ACC112 (cell line): ENCODE results near the gene PYCR2.
"Not testable (repeated sequence)": the region's sequence is repeated elsewhere in the genome, so short reads cannot be mapped to it uniquely, and the experiment has no call there.

Source experiments
- H2AFZ ChIP-seq: fragments of 200-600 bp; sonication (generic); one replicate; pipeline ENCODE4 v1.6.0; 2017; ENCODE audit warnings: antibody characterized with exemption, low read length; ENCODE audit not compliant: unreplicated experiment
- H3K27ac ChIP-seq: fragments of 200-600 bp; sonication (generic); 2 replicates; pipeline ENCODE4 v1.5.1; 2014; ENCODE audit warnings: low read depth, mild to moderate bottlenecking, antibody characterized with exemption, low read length, moderate library complexity
- H3K27me3 ChIP-seq: fragments of 200-600 bp; sonication (generic); 2 replicates; pipeline ENCODE4 v1.6.1; 2014; ENCODE audit warnings: mild to moderate bottlenecking, antibody characterized with exemption, low read length, moderate library complexity, mixed read lengths; ENCODE audit not compliant: insufficient read depth
- H3K36me3 ChIP-seq: fragments of 200-600 bp; sonication (generic); 2 replicates; pipeline ENCODE4 v1.6.1; 2016; ENCODE audit warnings: mild to moderate bottlenecking, antibody characterized with exemption, low read length, moderate library complexity, mixed read lengths; ENCODE audit not compliant: insufficient read depth
- H3K4me1 ChIP-seq: fragments of 200-600 bp; sonication (generic); one replicate; pipeline ENCODE4 v1.6.1; 2016; ENCODE audit warnings: low read length, mixed read lengths; ENCODE audit not compliant: insufficient read depth, unreplicated experiment, control insufficient read depth
- H3K4me3 ChIP-seq: fragments of 200-600 bp; sonication (generic); 2 replicates; pipeline ENCODE4 v1.5.1; 2014; ENCODE audit warnings: mild to moderate bottlenecking, low read depth, low read length
- H3K79me2 ChIP-seq: fragments of 200-600 bp; sonication (generic); one replicate; pipeline ENCODE4 v1.6.0; 2016; ENCODE audit warnings: low read length; ENCODE audit not compliant: control insufficient read depth, unreplicated experiment, insufficient read depth

The PYCR2 gene

GRCh38 chr1:225888898-225889601, 35.0 kb downstream of the PYCR2 start, which contains the start of gene LEFTY1:
TSS of gene LEFTY1 (minus strand) at chr1:225889146. CDS start at chr1:225889066, 80 bp downstream.
- Histone ChIP-seq H3K36me3 (no peaks in the 10 kb centered on the region), H3K27me3 (no peaks in the 10 kb centered on the region), H3K79me2 (no peaks in the 10 kb centered on the region), H2AFZ (no peak within 1 kb of the TSS), H3K4me3 (no peak within 1 kb of the TSS), H3K27ac (no peak within 1 kb of the TSS), H3K4me1 (peaks cover 13% of the 10 kb centered on the region)

- Histone ChIP-seq H3K27ac (no peak overlapping the region), H3K4me1 (peaks cover 17% of the 10 kb centered on the region), H3K36me3 (no peaks in the 10 kb centered on the region), H3K79me2 (no peaks in the 10 kb centered on the region), H2AFZ (no peak overlapping the region), H3K27me3 (no peaks in the 10 kb centered on the region), H3K4me3 (no peak overlapping the region)
These were observed 35.7 kb downstream of the PYCR2 start for GRCh38 chr1:225888289-225888897.

- H3K4me3 ChIP-seq, H3K27me3 ChIP-seq, H2AFZ ChIP-seq, H3K79me2 ChIP-seq, H3K27ac ChIP-seq, H3K36me3 ChIP-seq: not testable (repeated sequence)
- peaks cover 17% of the 10 kb centered on the region for H3K4me1 ChIP-seq
These were observed 36.3 kb downstream of the PYCR2 start for GRCh38 chr1:225887554-225888288.

- no peaks in the 10 kb centered on the region for H3K36me3 ChIP-seq
- no peaks in the 10 kb centered on the region for H3K27me3 ChIP-seq
- H3K27ac ChIP-seq, result no peak overlapping the region
- H3K4me3 ChIP-seq, result no peak overlapping the region
- H2AFZ ChIP-seq, result no peak overlapping the region
- no peaks in the 10 kb centered on the region for H3K79me2 ChIP-seq
- H3K4me1 ChIP-seq, result peaks cover 17% of the 10 kb centered on the region
These were observed 37.1 kb downstream of the PYCR2 start for GRCh38 chr1:225887030-225887314.

- no peak overlapping the region for H3K27ac ChIP-seq
- peaks cover 18% of the 10 kb centered on the region for H3K4me1 ChIP-seq
- no peaks in the 10 kb centered on the region for H3K27me3 ChIP-seq
- H3K4me3 ChIP-seq, result no peak overlapping the region
- H3K79me2 ChIP-seq, result peaks cover 1% of the 10 kb centered on the region
- no peaks in the 10 kb centered on the region for H3K36me3 ChIP-seq
- H2AFZ ChIP-seq, result no peak overlapping the region
These were observed 37.7 kb downstream of the PYCR2 start for GRCh38 chr1:225886159-225887029.

- no peaks in the 10 kb centered on the region for H3K27me3 ChIP-seq
- no peak overlapping the region for H3K4me3 ChIP-seq
- H3K79me2 ChIP-seq, result peaks cover 9% of the 10 kb centered on the region
- peaks cover 20% of the 10 kb centered on the region for H3K4me1 ChIP-seq
- no peak overlapping the region for H2AFZ ChIP-seq
- H3K36me3 ChIP-seq, result no peaks in the 10 kb centered on the region
- H3K27ac ChIP-seq, result no peak overlapping the region
These were observed 38.7 kb downstream of the PYCR2 start for GRCh38 chr1:225885336-225885735.

- Histone ChIP-seq H3K4me1 (peaks cover 14% of the 10 kb centered on the region), H3K4me3 (peak overlapping the region; percentile 88; the same call in 1 of the 2 replicates), H2AFZ (no peak overlapping the region), H3K27ac (no peak overlapping the region), H3K27me3 (no peaks in the 10 kb centered on the region), H3K36me3 (no peaks in the 10 kb centered on the region), H3K79me2 (peaks cover 19% of the 10 kb centered on the region)
These were observed 40.3 kb downstream of the PYCR2 start for GRCh38 chr1:225883616-225884265.

- Histone ChIP-seq H3K4me3 (peak overlapping the region; percentile 88), H3K36me3 (no peaks in the 10 kb centered on the region), H3K79me2 (peaks cover 19% of the 10 kb centered on the region), H3K27ac (no peak overlapping the region), H3K4me1 (peaks cover 19% of the 10 kb centered on the region), H2AFZ (peak overlapping the region; percentile 64), H3K27me3 (no peaks in the 10 kb centered on the region)
These were observed 41.1 kb downstream of the PYCR2 start for GRCh38 chr1:225882694-225883615.

- Histone ChIP-seq H3K79me2 (peaks cover 19% of the 10 kb centered on the region), H3K27me3 (no peaks in the 10 kb centered on the region), H3K4me1 (peaks cover 26% of the 10 kb centered on the region), H2AFZ (peak within 1 kb of the TSS; percentile 68), H3K27ac (peak within 1 kb of the TSS; percentile 8; the same call in 1 of the 2 replicates), H3K36me3 (no peaks in the 10 kb centered on the region), H3K4me3 (peak within 1 kb of the TSS; percentile 88)
These were observed 41.9 kb downstream of the PYCR2 start, which contains the start of gene TMEM63A for GRCh38 chr1:225881959-225882693. TSS of gene TMEM63A (minus strand) at chr1:225882380. CDS start at chr1:225877580, 4,800 bp downstream.
